CD4-positive, CD25-positive, alpha-beta regulatory T cell (primary cell): ENCODE results near the gene OR2B3. TPM values are rescaled to one million over a fixed set of nuclear protein-coding genes. Genes with fewer than 3 reads are reported as not detected.

Experiments used
- polyA plus RNA-seq, 4 donors: library from polyadenylated mRNA; unstranded; fragments of 300-500 nt; fragmentation: Illumina TruSeq; gene quantifications; one replicate each; pipeline ENCODE4 v1.2.3, GENCODE V29; 2021
- total RNA-seq: library from RNA; stranded (reverse); gene quantifications from one replicate; pipeline ENCODE4 v1.2.3, GENCODE V29; 2022

The OR2B3 gene
- total and polyA plus RNA-seq, 5 donors from 2014 or later, result not detected

Other genes starting within 250 kb of the OR2B3 start
- 23.5 TPM for gene TRIM27, start 163.3 kb downstream of the OR2B3 start, total RNA-seq
- gene TRIM27, start 163.3 kb downstream of the OR2B3 start, polyA plus RNA-seq, result 10 to 100 TPM; 46.2 to 76.4 (median 59.4) TPM
- gene ZNF311, start 82.0 kb downstream of the OR2B3 start, total RNA-seq, result not detected
- gene ZNF311, start 82.0 kb downstream of the OR2B3 start, polyA plus RNA-seq, result under 1 TPM in 2 of 4 donors, not detected in 2; 0.13 to 0.54 TPM
- gene OR2W1, start 42.1 kb downstream of the OR2B3 start, total RNA-seq, result not detected
- gene OR2W1, start 42.1 kb downstream of the OR2B3 start, polyA plus RNA-seq, result not detected
- gene OR2J1, start 12.2 kb upstream of the OR2B3 start, total RNA-seq, result not detected
- not detected for gene OR2J1, start 12.2 kb upstream of the OR2B3 start, polyA plus RNA-seq
- gene OR2J3, start 20.7 kb upstream of the OR2B3 start, total RNA-seq, result not detected
- not detected for gene OR2J3, start 20.7 kb upstream of the OR2B3 start, polyA plus RNA-seq
- gene OR2J2, start 83.6 kb upstream of the OR2B3 start, total RNA-seq, result not detected
- gene OR2J2, start 83.6 kb upstream of the OR2B3 start, polyA plus RNA-seq, result not detected
- gene OR14J1, start 214.4 kb upstream of the OR2B3 start, total RNA-seq, result not detected
- gene OR14J1, start 214.4 kb upstream of the OR2B3 start, polyA plus RNA-seq, result not detected